Activated CD8-positive, alpha-beta memory T cell treated with anti-CD3 and anti-CD28 coated beads, Interleukin-2, amount 10 ng/mL, durations not matched to agents 7 days and 5 days (primary cell): ENCODE measurements around the gene NOS3. TPM values are rescaled to one million over a fixed set of nuclear protein-coding genes. Genes with fewer than 3 reads are reported as not detected.

Source experiments
- ATAC-seq: fragments of 150-1000 bp; cut with Tn5 transposase; one replicate; pipeline ENCODE4 v1.10.0; 2021; ENCODE audit warnings: moderate library complexity
- CTCF ChIA-PET: fragments of 350-600 bp; sonication (Branson Sonifier 250); formaldehyde crosslinking; loops from one replicate; lab custom pipeline; 2021; ENCODE audit warnings: antibody characterized with exemption; lab: Charles Lee
- DNase-seq: peaks from one replicate; pipeline ENCODE4 v3.0.0-alpha.2; 2020
- H3K27ac Mint-ChIP-seq: one replicate; pipeline ENCODE4 v1.8.0; 2021; ENCODE audit warnings: mild to moderate bottlenecking, mixed read lengths
- H3K27me3 Mint-ChIP-seq: one replicate; pipeline ENCODE4 v1.8.0; 2021; ENCODE audit warnings: mixed read lengths
- H3K36me3 Mint-ChIP-seq: one replicate; pipeline ENCODE4 v1.8.0; 2021; ENCODE audit warnings: mild to moderate bottlenecking, mixed read lengths
- H3K4me1 Mint-ChIP-seq: one replicate; pipeline ENCODE4 v1.8.0; 2021; ENCODE audit warnings: mixed read lengths
- H3K4me3 Mint-ChIP-seq: one replicate; pipeline ENCODE4 v1.8.0; 2021; ENCODE audit warnings: mild to moderate bottlenecking, moderate library complexity, mixed read lengths
- H3K9me3 Mint-ChIP-seq: one replicate; pipeline ENCODE4 v1.8.0; 2022; ENCODE audit warnings: low read depth, mixed read lengths
- total RNA-seq, 2 experiments: library from RNA; stranded (reverse); gene quantifications; one replicate each; pipeline ENCODE4 v1.2.3, GENCODE V29; 2021

Gene NOS3
- total RNA-seq, 2 experiments from 2014 or later: 6.4 to 10.8 TPM

DNA sequence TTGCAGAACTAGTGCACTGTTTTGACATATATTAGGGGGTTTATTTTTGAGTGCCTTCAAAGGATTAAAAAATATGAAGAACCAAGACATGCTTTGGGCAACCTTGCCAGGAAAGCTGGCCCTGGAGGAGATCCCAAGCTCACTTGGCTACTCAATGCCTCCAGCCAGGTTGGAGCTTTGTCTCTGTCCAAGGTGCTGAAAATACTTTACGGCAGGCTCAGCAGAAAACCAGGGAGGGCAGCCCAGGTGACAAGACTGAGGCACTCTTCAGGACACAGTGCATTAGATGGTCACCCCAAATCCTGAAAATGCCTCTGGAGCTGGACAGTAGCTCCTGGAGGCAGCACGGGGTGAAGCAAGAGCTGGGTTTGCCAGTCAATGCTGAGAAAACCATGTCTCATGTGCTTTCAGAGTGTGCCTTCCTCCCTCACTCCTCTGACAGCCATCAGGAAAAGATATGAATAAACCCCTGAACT is 6.9 kb upstream of the NOS3 start:
- DNase-seq: peak; percentile 59
- H3K36me3 Mint-ChIP-seq: no peaks in the 10 kb centered on the region
- no peak overlapping the region for H3K27ac Mint-ChIP-seq
- ATAC-seq: no peak
- no peaks in the 10 kb centered on the region for H3K9me3 Mint-ChIP-seq
- H3K4me1 Mint-ChIP-seq: peaks cover 8% of the 10 kb centered on the region
- no peak overlapping the region for H3K4me3 Mint-ChIP-seq
- CTCF ChIA-PET: interaction anchor here (0.8 to 4.4 kb wide), 12 partner anchors 9 to 107 kb away, joined by 3 to 58 read pairs (median 10); partner anchors contain the start of gene ABCB8
- H3K27me3 Mint-ChIP-seq: peaks cover 72% of the 10 kb centered on the region

DNA sequence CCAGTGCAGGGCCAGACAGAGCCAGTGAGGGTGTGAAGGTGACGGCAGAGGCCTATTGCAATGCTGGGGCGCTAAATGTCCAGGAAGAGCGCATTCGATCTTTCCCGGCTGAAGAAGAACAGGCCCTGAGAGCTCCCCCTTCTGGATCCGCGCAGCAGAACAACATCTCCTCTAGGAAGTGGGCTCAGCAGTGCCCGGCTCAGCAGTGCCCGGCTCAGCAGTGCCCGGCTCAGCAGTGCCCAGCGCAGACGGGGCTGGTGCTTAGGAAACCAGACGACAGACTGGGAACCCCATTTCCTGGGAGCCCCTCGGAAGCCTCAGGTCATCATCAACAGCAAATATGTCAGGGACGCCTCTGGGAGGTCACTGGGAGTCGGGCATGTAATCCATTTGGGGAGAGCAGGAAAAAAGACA is 4.7 kb upstream of the NOS3 start:
- Mint-ChIP-seq H3K4me1 (peaks cover 8% of the 10 kb centered on the region), H3K4me3 (no peak overlapping the region), H3K27me3 (peaks cover 62% of the 10 kb centered on the region), H3K36me3 (no peaks in the 10 kb centered on the region), H3K27ac (no peak overlapping the region), H3K9me3 (no peaks in the 10 kb centered on the region)
- DNase-seq (peak; percentile 70), ATAC-seq (peak; percentile 43)
- CTCF ChIA-PET: interaction anchor here (0.6 to 4.4 kb wide), 27 partner anchors 8 to 630 kb away, joined by 3 to 58 read pairs (median 5); partner anchors contain the start of genes ABCB8 and FASTK

DNA sequence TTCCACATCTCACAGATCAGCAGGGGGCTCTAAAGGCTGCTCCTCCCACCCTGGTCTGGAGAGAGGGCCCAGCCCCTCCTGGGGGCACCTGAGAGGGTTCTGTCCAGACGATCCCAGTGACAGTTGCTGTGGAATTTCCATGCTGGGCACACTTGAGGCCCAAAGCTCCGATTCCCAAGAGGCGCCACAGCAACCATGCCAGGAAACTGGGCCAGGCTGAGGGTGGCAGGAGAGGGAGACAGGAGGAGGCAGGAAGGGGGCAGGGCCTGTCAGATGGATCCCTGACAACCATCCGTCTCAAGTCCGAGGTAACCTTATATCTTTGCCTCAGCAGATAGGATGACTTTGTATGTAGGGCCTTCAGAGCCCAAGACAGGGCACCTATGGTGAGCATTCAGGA is 4.3 kb upstream of the NOS3 start:
- ATAC-seq: no peak

DNA sequence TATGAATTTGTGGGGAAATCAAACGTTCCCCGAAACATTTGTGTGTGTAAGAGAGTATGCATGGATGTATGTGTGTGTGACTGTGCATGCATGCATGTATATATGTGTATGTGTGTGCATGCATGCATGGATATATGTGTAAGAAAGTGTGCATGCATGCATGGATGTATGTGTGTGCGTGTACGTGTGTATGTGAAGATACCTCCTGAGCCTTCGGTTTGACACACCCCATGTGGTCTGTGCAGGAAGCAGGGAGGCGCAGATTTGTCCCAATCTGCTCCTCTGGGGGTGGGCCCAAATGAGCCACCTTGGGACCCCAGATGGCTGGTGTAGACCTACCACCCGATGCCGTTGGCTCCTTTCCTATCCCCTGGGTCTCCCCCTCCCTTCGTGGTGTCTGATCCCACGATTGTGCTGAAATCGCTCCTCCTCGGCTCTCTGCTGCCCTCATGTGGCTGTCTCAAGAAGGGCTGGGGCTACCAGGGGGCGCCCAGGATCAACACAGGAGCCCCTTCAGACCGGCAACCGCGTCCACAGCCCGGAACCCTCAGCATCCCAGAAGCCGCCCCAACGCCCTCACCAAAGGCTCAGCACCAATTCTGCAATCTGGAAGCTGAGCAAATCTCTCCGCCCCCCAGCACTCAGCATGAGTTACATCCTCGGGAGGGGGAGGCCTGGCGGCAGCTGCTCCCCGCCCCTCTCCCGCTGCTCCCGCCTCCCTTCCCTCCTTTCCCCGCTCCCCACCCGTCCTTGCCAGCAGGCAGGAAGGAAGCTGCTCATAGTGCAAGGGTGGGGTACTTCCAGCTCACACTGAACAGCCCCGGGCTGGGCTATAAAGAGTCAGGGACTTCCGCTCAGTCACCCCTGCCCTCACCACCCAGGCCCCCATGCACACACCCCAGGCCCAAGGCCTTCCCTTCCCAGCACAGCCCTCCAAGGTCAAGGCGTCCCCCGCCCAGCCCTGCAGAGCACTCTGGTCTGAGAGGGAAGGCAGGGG is 2.3 kb upstream of the NOS3 start:
- H3K4me3 Mint-ChIP-seq: peak overlapping the region; percentile 34

More for the DNA sequence above, 4.3 kb upstream of the NOS3 start:
- CTCF ChIA-PET: interaction anchor here (0.7 to 4.4 kb wide), 22 partner anchors 8 to 630 kb away, joined by 3 to 58 read pairs (median 6); partner anchors contain the start of gene ABCB8
- H3K36me3 Mint-ChIP-seq: no peaks in the 10 kb centered on the region
- DNase-seq: no peak
- no peak overlapping the region for H3K4me3 Mint-ChIP-seq
- H3K27ac Mint-ChIP-seq: no peak overlapping the region
- H3K9me3 Mint-ChIP-seq: no peaks in the 10 kb centered on the region
- peaks cover 57% of the 10 kb centered on the region for H3K27me3 Mint-ChIP-seq
- peaks cover 8% of the 10 kb centered on the region for H3K4me1 Mint-ChIP-seq

DNA sequence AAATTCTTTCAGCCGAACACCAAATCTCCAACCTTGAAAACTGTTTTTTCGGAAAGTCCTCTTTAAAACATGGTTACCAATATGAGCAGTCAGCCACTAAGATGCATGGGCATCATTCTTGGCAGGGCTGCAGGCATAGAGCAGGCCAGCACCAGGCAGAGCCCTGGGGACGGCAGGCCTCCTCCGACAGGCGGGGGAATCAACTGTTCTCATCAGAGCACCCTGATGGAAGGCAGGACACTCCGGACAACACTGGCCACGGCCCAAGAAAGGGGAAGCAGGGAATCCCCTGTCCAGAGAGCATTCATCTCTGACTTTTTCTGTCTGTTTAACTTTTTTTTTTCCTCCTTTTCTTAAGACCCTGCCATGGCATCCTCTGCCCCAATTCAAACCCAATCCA is 1.4 kb upstream of the NOS3 start:
- H3K4me1 Mint-ChIP-seq: peaks cover 8% of the 10 kb centered on the region
- H3K9me3 Mint-ChIP-seq: no peaks in the 10 kb centered on the region
- H3K36me3 Mint-ChIP-seq: no peaks in the 10 kb centered on the region
- no peak overlapping the region for H3K4me3 Mint-ChIP-seq
- H3K27me3 Mint-ChIP-seq: peaks cover 34% of the 10 kb centered on the region
- H3K27ac Mint-ChIP-seq: no peak overlapping the region
- CTCF ChIA-PET: interaction anchor here (0.7 to 3.9 kb wide), 14 partner anchors 10 to 212 kb away, joined by 3 to 19 read pairs (median 6); no protein-coding TSS in a partner anchor
- ATAC-seq (no peak), DNase-seq (no peak)

More for the DNA sequence above, 2.3 kb upstream of the NOS3 start:
- Mint-ChIP-seq H3K36me3 (no peaks in the 10 kb centered on the region), H3K27ac (no peak overlapping the region), H3K27me3 (peaks cover 39% of the 10 kb centered on the region), H3K4me1 (peaks cover 8% of the 10 kb centered on the region), H3K9me3 (no peaks in the 10 kb centered on the region)
- peak; percentile 79 for ATAC-seq
- DNase-seq: peak; percentile 74
- CTCF ChIA-PET: interaction anchor here (0.7 to 3.9 kb wide), 15 partner anchors 10 to 211 kb away, joined by 3 to 19 read pairs (median 5); no protein-coding TSS in a partner anchor

DNA sequence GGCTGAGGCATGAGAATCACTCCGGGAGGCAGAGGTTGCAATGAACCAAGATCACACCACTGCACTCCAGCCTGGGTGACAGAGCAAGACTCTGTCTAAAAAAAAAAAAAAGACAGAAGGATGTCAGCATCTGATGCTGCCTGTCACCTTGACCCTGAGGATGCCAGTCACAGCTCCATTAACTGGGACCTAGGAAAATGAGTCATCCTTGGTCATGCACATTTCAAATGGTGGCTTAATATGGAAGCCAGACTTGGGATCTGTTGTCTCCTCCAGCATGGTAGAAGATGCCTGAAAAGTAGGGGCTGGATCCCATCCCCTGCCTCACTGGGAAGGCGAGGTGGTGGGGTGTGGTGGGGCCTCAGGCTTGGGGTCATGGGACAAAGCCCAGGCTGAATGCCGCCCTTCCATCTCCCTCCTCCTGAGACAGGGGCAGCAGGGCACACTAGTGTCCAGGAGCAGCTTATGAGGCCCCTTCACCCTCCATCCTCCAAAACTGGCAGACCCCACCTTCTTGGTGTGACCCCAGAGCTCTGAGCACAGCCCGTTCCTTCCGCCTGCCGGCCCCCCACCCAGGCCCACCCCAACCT is 1.3 kb downstream of the NOS3 start:
- Mint-ChIP-seq H3K9me3 (no peaks in the 10 kb centered on the region), H3K27ac (no peak overlapping the region), H3K36me3 (no peaks in the 10 kb centered on the region), H3K4me1 (peaks cover 10% of the 10 kb centered on the region), H3K27me3 (peaks cover 22% of the 10 kb centered on the region), H3K4me3 (no peak overlapping the region)
- ATAC-seq: no peak
- DNase-seq: no peak
- CTCF ChIA-PET: interaction anchor here (0.7 to 3.9 kb wide), 6 partner anchors 9 to 132 kb away, joined by 3 to 19 read pairs (median 7); no protein-coding TSS in a partner anchor

GRCh38 chr7:150992833-150993302 is 2.1 kb downstream of the NOS3 start:
- peaks cover 10% of the 10 kb centered on the region for H3K4me1 Mint-ChIP-seq

DNA sequence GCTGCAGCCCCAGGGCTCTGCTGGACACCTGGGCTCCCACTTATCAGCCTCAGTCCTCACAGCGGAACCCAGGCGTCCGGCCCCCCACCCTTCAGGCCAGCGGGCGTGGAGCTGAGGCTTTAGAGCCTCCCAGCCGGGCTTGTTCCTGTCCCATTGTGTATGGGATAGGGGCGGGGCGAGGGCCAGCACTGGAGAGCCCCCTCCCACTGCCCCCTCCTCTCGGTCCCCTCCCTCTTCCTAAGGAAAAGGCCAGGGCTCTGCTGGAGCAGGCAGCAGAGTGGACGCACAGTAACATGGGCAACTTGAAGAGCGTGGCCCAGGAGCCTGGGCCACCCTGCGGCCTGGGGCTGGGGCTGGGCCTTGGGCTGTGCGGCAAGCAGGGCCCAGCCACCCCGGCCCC is 2.7 kb downstream of the NOS3 start:
- CTCF ChIA-PET: interaction anchor here (1.6 to 2.2 kb wide), 4 partner anchors 9 to 95 kb away, joined by 6 to 23 read pairs (median 13); no protein-coding TSS in a partner anchor
- ATAC-seq (no peak), DNase-seq (no peak)
- Mint-ChIP-seq H3K4me3 (no peak overlapping the region), H3K27me3 (peaks cover 11% of the 10 kb centered on the region), H3K9me3 (no peaks in the 10 kb centered on the region), H3K36me3 (no peaks in the 10 kb centered on the region), H3K27ac (no peak overlapping the region), H3K4me1 (peaks cover 4% of the 10 kb centered on the region)

More at GRCh38 chr7:150992833-150993302, 2.1 kb downstream of the NOS3 start:
- CTCF ChIA-PET: interaction anchor here (1.2 to 1.8 kb wide), 3 partner anchors 10 to 95 kb away, joined by 4 to 8 read pairs (median 6); no protein-coding TSS in a partner anchor
- Mint-ChIP-seq H3K36me3 (no peaks in the 10 kb centered on the region), H3K4me3 (no peak overlapping the region), H3K27ac (no peak overlapping the region), H3K27me3 (peaks cover 18% of the 10 kb centered on the region), H3K9me3 (no peaks in the 10 kb centered on the region)
- no peak for DNase-seq
- ATAC-seq: peak; percentile 49

- H3K9me3 Mint-ChIP-seq: no peaks in the 10 kb centered on the region
- CTCF ChIA-PET: interaction anchor here (1.0 to 2.2 kb wide), 12 partner anchors 10 to 216 kb away, joined by 3 to 23 read pairs (median 5); no protein-coding TSS in a partner anchor
- no peaks in the 10 kb centered on the region for H3K36me3 Mint-ChIP-seq
- peaks cover 2% of the 10 kb centered on the region for H3K4me1 Mint-ChIP-seq
- no peak overlapping the region for H3K27ac Mint-ChIP-seq
- no peak overlapping the region for H3K4me3 Mint-ChIP-seq
- peaks cover 10% of the 10 kb centered on the region for H3K27me3 Mint-ChIP-seq
- DNase-seq (no peak), ATAC-seq (peak; percentile 68)
Measured at GRCh38 chr7:150994141-150994837, 3.5 kb downstream of the NOS3 start.

GRCh38 chr7:150994838-150995510 is 4.2 kb downstream of the NOS3 start:
- Mint-ChIP-seq H3K27ac (no peak overlapping the region), H3K4me3 (no peak overlapping the region)
- CTCF ChIA-PET: interaction anchor here (1.0 to 2.2 kb wide), 10 partner anchors 10 to 216 kb away, joined by 3 to 23 read pairs (median 4); no protein-coding TSS in a partner anchor

DNA sequence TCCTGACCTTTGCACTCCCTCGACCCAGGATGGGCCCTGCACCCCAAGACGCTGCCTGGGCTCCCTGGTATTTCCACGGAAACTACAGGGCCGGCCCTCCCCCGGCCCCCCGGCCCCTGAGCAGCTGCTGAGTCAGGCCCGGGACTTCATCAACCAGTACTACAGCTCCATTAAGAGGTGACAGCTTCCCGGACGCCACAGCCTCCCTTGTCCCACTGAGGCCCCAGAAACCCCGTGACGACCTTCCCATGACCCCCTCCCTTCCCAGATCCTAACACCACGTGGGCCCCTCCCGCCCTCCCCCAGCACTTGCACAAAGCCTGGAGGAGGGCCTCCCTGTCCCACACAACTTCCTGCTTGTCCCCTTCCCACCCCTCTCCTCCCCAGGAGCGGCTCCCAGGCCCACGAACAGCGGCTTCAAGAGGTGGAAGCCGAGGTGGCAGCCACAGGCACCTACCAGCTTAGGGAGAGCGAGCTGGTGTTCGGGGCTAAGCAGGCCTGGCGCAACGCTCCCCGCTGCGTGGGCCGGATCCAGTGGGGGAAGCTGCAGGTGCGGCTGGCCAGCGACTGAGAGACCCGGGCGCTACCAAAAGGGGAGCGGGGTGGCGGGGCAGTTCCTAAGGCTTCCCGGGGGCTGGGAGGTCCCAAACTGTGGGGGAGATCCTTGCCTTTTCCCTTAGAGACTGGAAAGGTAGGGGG is 5.7 kb downstream of the NOS3 start:
- CTCF ChIA-PET: interaction anchor here (0.7 to 2.7 kb wide), 3 partner anchors 14 to 124 kb away, joined by 3 to 7 read pairs (median 3); no protein-coding TSS in a partner anchor
- Mint-ChIP-seq H3K4me3 (no peak overlapping the region), H3K4me1 (peaks cover 4% of the 10 kb centered on the region), H3K27me3 (no peaks in the 10 kb centered on the region), H3K27ac (no peak overlapping the region), H3K9me3 (no peaks in the 10 kb centered on the region), H3K36me3 (no peaks in the 10 kb centered on the region)
- ATAC-seq (no peak), DNase-seq (no peak)

More at GRCh38 chr7:150994838-150995510, 4.2 kb downstream of the NOS3 start:
- no peak for ATAC-seq
- H3K36me3 Mint-ChIP-seq: no peaks in the 10 kb centered on the region
- peaks cover 2% of the 10 kb centered on the region for H3K4me1 Mint-ChIP-seq
- no peak for DNase-seq
- no peaks in the 10 kb centered on the region for H3K9me3 Mint-ChIP-seq
- peaks cover 6% of the 10 kb centered on the region for H3K27me3 Mint-ChIP-seq
